ENCODE measurements around the gene ZNF541. TPM values are rescaled to one million over a fixed set of nuclear protein-coding genes. Genes with fewer than 3 reads are reported as not detected.
"Not testable (repeated sequence)": the region's sequence is repeated elsewhere in the genome, so short reads cannot be mapped to it uniquely, and the experiment has no call there.

ZNF541 gene
- total and polyA plus RNA-seq, 10 of the 15 experiments (the other 5 are each of a cell fraction or from before 2014, with no cell fraction given), result 0.03 to 0.12 (median 0.07) TPM; not detected in 4

- TF ChIP-seq RAD21 (IDR thresholded peaks at IDR 0.05; ENCODE audit: insufficient read depth, low read depth, low read length) (no peak), MXI1 (IDR thresholded peaks at IDR 0.05; ENCODE audit: low read depth, low read length) (no peak), RBBP5 (conservative IDR thresholded peaks at IDR 0.05) (no peak), SRF (IDR thresholded peaks at IDR 0.05; ENCODE audit: low read depth in 2 of 2, low read length in 2 of 2) (no peak), PKNOX1 (IDR thresholded peaks at IDR 0.05) (no peak), CHD2 (IDR thresholded peaks at IDR 0.05; ENCODE audit: borderline replicate concordance, low read depth, low read length) (no peak), SIN3A (IDR thresholded peaks at IDR 0.05; ENCODE audit: low read depth, low read length) (no peak), YY1 (IDR thresholded peaks at IDR 0.05; ENCODE audit: low read depth, low read length) (no peak), EP300 (IDR thresholded peaks at IDR 0.05; ENCODE audit: borderline replicate concordance in 1 of 2, control insufficient read depth in 1 of 2, low read depth in 2 of 2, low read length in 2 of 2) (no peak), RUNX3 (IDR thresholded peaks at IDR 0.05; ENCODE audit: low read length) (no peak), E2F4 (IDR thresholded peaks at IDR 0.05; ENCODE audit: low read depth, low read length) (no peak)
- TF ChIP-seq, protein P1, sequence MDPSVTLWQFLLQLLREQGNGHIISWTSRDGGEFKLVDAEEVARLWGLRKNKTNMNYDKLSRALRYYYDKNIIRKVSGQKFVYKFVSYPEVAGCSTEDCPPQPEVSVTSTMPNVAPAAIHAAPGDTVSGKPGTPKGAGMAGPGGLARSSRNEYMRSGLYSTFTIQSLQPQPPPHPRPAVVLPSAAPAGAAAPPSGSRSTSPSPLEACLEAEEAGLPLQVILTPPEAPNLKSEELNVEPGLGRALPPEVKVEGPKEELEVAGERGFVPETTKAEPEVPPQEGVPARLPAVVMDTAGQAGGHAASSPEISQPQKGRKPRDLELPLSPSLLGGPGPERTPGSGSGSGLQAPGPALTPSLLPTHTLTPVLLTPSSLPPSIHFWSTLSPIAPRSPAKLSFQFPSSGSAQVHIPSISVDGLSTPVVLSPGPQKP (IDR thresholded peaks at IDR 0.05; ENCODE audit: low read depth, low read length), result no peak
Measured at GRCh38 chr19:47587295-47587694, 14.3 kb upstream of the ZNF541 start (continued).

GRCh38 chr19:47583161-47583560 lies 10.2 kb upstream of the ZNF541 start:
- H2AFZ ChIP-seq (ENCODE audit: control insufficient read depth, low read depth, low read length); intact Hi-C loops (cut with micrococcal nuclease; ENCODE audit: unreplicated experiment); H3K4me1 ChIP-seq (ENCODE audit: control insufficient read depth, insufficient read depth, low read length); H3K36me3 ChIP-seq (ENCODE audit: control insufficient read depth in 2 of 2, insufficient read depth in 2 of 2, low read length in 1 of 2); H3K9me3 ChIP-seq (replicated peaks; ENCODE audit: control insufficient read depth, insufficient read depth, low read length); in situ Hi-C loops (cut with MboI); ATAC-seq; FAIRE-seq; DNase-seq (ENCODE audit: low read depth, low spot score); SMC1A ChIA-PET (ENCODE audit: uncharacterized antibody, unreplicated experiment); H3K27me3 ChIP-seq (replicated peaks in 1 of 2; ENCODE audit: control insufficient read depth in 2 of 2, insufficient read depth in 2 of 2, low read length in 1 of 2); H4K20me1 ChIP-seq (ENCODE audit: control insufficient read depth, insufficient read depth); H3K27ac ChIP-seq (ENCODE audit: control insufficient read depth, insufficient read depth); H3K79me2 ChIP-seq (ENCODE audit: control insufficient read depth, insufficient read depth, low read length); CTCF ChIA-PET; H3K9ac ChIP-seq (ENCODE audit: control insufficient read depth, insufficient read depth, low read length); BruUV-seq (replicated peaks); H3K4me2 ChIP-seq (ENCODE audit: control insufficient read depth, insufficient read depth); H3K4me3 ChIP-seq; RAD21 ChIA-PET (ENCODE audit: unreplicated experiment): not testable (repeated sequence)
- 0% methylated on average over 1 of the region's 1 CpG for WGBS (ENCODE audit: insufficient coverage, insufficient replicate concordance, low lambda C conversion rate, missing lambda C conversion rate)
- POLR2A ChIA-PET, result interaction anchor here (0.6 to 0.7 kb wide), 2 partner anchors 79 to 107 kb away, joined by 3 to 4 read pairs; no protein-coding TSS in a partner anchor
